Activated CD4-positive, alpha-beta memory T cell treated with anti-CD3 and anti-CD28 coated beads, Interleukin-2, amount 10 ng/mL, durations not matched to agents 7 days and 5 days (primary cell): ENCODE results near the gene MEG3. TPM values are rescaled to one million over a fixed set of nuclear protein-coding genes. Genes with fewer than 3 reads are reported as not detected.
"Not testable (repeated sequence)": the region's sequence is repeated elsewhere in the genome, so short reads cannot be mapped to it uniquely, and the experiment has no call there.

Source experiments
- CTCF ChIA-PET: fragments of 350-600 bp; sonication (Branson Sonifier 250); formaldehyde crosslinking; loops from one replicate; lab custom pipeline; 2021; ENCODE audit warnings: antibody characterized with exemption, inconsistent platforms; lab: Charles Lee
- POLR2A ChIA-PET: fragments of 350-600 bp; sonication (Branson Sonifier 250); formaldehyde crosslinking; loops from one replicate; lab custom pipeline; 2021; ENCODE audit warnings: antibody characterized with exemption; lab: Charles Lee
- DNase-seq: peaks from one replicate; pipeline ENCODE4 v3.0.0-alpha.2; 2020
- H3K27ac Mint-ChIP-seq: one replicate; pipeline ENCODE4 v1.8.0; 2021; ENCODE audit warnings: mild to moderate bottlenecking, mixed read lengths
- H3K27me3 Mint-ChIP-seq: one replicate; pipeline ENCODE4 v1.8.0; 2021; ENCODE audit warnings: mixed read lengths
- H3K36me3 Mint-ChIP-seq: one replicate; pipeline ENCODE4 v1.8.0; 2021; ENCODE audit warnings: low read depth, mixed read lengths
- H3K4me1 Mint-ChIP-seq: one replicate; pipeline ENCODE4 v1.8.0; 2021; ENCODE audit warnings: mixed read lengths
- H3K4me3 Mint-ChIP-seq: one replicate; pipeline ENCODE4 v1.8.0; 2021; ENCODE audit warnings: mild to moderate bottlenecking, mixed read lengths
- H3K9me3 Mint-ChIP-seq: one replicate; pipeline ENCODE4 v1.8.0; 2021; ENCODE audit warnings: mixed read lengths
- total RNA-seq, 2 experiments: library from RNA; stranded (reverse); gene quantifications; one replicate each; pipeline ENCODE4 v1.2.3, GENCODE V29; 2021

MEG3 gene
- total RNA-seq, 2 experiments from 2014 or later = not detected

DNA sequence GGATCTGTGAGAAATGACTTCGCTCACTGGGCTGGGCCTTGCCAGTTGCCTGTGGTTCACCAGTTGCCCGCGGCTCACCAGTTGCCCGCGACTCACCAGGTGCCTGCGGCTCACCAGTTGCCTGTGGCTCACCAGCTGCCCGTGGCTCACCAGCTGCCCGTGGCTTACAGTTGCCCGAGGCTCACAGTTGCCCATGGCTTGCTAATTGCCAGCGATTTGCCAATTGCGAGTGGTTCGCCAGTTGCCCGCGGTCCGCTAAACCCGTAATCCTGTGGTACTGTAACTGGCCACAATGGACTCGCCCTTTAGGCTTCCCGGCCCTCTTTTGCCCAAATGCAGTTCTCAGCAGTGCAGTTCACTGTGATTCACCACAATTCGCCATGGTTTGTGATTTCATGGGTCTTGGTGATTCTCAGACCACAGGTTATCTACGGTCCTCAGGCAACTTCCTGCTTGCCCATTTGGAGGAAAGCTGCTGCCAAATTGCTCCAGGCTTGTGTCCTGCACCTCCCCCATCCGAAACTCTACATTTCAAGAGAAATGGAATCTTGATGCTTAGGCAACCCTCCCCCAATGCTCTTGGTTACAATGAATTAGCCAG, 15.0 kb upstream of the MEG3 start:
- H3K36me3 Mint-ChIP-seq = peaks cover 2% of the 10 kb centered on the region
- no peak overlapping the region for H3K4me3 Mint-ChIP-seq
- H3K27ac Mint-ChIP-seq = no peak overlapping the region
- no peaks in the 10 kb centered on the region for H3K27me3 Mint-ChIP-seq
- H3K4me1 Mint-ChIP-seq = no peaks in the 10 kb centered on the region
- ChIA-PET POLR2A (no interaction called here), CTCF (no interaction called here)
- H3K9me3 Mint-ChIP-seq = peaks cover 13% of the 10 kb centered on the region
- no peak for DNase-seq

DNA sequence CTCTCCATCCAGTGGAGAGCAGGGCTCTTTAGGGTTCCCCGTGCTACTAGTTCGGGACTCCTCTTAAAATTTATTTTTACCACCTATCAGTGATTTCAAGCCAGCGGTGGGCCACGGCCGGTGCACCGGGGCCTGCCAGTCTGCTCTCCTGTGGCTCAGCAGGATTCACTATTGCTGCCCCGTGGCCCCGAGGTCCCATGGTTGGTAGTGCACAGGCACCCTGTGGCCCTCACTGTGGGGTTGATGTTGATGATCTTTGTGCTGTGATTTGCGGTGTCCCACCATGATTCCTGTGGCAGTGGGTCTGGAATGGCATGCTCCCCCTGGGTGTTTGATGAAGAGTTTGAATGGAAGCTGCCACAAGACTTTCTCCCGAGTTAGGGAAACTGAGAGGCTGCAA, 12.6 kb upstream of the MEG3 start:
- no peaks in the 10 kb centered on the region for H3K27me3 Mint-ChIP-seq

DNA sequence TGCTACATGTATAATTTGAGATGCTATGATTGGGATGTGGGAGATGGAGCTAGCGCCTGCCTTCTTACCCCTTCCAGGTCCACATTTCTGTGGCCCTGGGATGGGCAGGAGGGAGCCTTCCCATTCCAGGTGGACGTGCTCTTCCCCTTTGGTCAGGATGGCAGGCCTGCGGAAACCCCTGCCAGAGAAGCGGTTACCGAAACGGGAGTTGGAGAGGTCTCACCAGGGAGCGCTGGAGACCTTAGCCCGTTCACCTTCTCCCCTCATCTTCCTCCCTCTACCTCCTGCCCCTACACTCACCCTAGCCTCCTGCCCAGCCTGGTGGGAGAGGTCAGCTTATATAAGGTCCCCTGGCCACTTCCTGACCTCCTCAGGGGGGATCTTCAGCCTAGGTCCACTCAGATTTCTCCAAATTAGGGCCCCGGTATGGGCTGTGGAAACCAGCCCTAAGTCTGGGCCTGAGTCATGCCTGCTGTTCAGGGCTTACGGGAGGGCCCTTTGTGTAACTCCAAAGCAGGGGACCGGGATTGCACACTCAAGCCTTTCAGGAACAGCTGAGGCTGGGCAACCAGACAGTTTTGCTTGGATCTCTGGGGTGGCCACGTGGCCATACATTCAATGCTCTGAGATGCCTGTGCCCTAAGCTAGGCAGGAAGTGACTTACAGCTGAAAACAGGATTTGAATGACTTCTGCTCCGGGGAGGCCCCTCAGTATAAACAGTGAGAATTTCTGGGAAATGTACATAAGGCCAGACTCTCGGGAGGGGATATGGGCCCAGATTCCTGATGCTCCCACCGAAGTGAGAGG, 10.2 kb upstream of the MEG3 start:
- Mint-ChIP-seq H3K36me3 (no peaks in the 10 kb centered on the region), H3K27me3 (no peaks in the 10 kb centered on the region), H3K4me1 (no peaks in the 10 kb centered on the region), H3K9me3 (no peaks in the 10 kb centered on the region), H3K4me3 (no peak overlapping the region), H3K27ac (no peak overlapping the region)
- ChIA-PET CTCF (no interaction called here), POLR2A (no interaction called here)
- DNase-seq = no peak

More for the DNA sequence above, 12.6 kb upstream of the MEG3 start:
- CTCF ChIA-PET = no interaction called here
- Mint-ChIP-seq H3K4me1 (no peaks in the 10 kb centered on the region), H3K9me3 (peaks cover 13% of the 10 kb centered on the region), H3K36me3 (peaks cover 2% of the 10 kb centered on the region), H3K27ac (no peak overlapping the region), H3K4me3 (no peak overlapping the region)
- POLR2A ChIA-PET = no interaction called here
- no peak for DNase-seq

DNA sequence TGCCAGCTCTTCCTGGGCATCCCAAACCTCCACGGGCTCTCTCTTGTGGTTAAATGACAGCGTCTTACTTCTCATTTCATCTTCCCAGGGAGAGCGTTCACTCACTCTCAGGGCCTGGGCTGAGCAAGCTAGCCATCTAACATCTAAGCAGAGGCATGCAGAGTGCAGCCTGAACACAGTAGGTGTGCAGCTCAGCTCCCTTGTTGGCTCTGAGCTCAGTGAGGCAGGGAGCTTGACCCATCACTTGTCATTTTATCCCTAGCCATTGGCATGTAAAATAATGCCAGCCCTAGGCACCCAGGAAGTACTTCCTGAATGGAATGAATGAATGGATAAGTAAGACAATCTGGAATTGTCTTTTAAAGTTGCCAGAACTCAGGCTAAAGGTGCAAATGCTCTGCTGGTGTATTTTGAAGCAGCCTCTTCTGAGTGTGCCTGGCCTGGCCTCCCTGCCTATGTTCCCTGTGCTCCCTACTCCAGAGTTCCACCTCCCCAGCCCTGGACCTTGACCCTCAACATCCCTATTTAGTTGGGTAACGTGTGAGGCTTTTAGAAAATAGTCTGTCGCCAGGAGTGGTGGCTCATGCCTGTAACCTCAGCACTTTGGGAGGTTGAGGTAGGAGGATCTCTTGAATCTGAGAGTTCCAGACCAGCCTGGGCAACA, 9.5 kb upstream of the MEG3 start:
- H3K4me3 Mint-ChIP-seq = no peak overlapping the region
- no peak overlapping the region for H3K27ac Mint-ChIP-seq
- H3K27me3 Mint-ChIP-seq = no peaks in the 10 kb centered on the region
- no peaks in the 10 kb centered on the region for H3K36me3 Mint-ChIP-seq
- ChIA-PET POLR2A (no interaction called here), CTCF (no interaction called here)
- no peak for DNase-seq
- no peaks in the 10 kb centered on the region for H3K9me3 Mint-ChIP-seq
- no peaks in the 10 kb centered on the region for H3K4me1 Mint-ChIP-seq

DNA sequence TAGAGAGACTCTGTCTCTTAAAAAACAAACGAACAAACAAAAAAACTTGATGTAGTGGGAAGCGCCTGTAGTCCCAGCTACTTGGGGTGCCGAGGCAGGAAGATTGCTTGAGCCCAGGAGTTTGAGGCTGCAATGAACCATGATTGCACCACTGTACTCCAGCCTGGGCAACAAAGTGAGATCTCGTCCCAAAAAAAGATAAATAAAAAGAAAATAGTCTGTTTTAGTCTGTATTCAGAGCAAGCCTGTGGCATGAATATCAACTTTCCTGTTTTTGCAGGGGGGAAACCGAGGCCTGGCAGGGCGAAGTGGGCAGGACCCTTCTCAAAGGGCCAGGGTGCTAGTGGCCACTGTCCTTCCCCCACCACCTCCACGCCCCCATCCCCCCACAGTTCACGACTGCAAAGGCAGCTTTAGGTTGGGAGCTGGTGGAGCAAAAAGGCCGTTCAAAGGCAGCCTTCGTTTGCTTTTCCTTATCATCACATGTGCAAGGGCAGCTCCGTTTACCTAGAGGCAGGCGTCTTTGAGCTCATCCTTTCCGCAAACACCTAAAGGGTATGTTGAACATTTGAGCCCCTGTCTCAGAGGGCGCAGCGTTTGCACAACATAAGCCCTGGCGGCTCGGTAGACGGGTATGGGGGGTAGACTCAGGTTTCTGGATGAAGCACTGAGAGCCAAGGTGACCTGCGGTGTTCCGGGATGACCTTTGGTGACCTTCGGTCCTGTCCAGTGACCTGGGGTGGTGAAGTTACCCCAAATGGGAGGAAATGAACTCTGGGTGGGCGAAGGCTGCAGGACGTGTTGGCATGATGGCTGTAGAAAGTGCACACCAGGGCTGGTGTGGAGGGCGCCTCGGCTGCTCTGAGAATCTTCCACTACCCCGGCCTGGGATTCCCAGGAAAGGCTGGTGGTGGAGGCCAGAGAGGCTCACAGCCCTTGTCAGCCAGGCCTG, 8.7 kb upstream of the MEG3 start:
- ChIA-PET CTCF (no interaction called here), POLR2A (no interaction called here)

DNA sequence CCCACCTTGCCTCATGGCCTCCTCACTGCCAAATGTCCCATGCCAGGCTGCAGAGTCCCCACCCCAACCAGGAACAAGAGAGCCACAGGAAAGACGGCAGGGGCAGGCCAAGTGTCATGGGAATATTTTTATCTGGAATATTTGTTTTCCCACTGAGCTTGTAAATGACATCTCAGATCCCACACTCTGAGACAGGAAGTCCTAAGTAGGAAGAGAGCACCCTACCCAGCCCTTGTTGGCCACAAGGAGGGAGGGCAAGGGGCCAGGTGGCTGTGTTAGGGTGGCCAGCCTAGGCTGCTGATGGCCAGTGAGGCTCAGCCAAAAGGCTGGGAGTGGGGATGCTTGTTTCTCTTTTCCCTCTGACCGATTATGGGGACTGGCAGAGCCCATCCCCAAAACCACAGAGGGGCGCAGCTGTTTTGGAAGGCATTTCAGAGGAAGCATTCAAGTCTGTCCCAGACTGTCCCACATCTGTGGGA, 7.7 kb upstream of the MEG3 start:
- Mint-ChIP-seq H3K27me3 (peaks cover 3% of the 10 kb centered on the region), H3K4me3 (no peak overlapping the region), H3K27ac (no peak overlapping the region), H3K36me3 (no peaks in the 10 kb centered on the region), H3K9me3 (no peaks in the 10 kb centered on the region), H3K4me1 (no peaks in the 10 kb centered on the region)
- no peak for DNase-seq
- ChIA-PET POLR2A (no interaction called here), CTCF (no interaction called here)

More for the DNA sequence above, 8.7 kb upstream of the MEG3 start:
- no peak for DNase-seq
- no peaks in the 10 kb centered on the region for H3K36me3 Mint-ChIP-seq
- H3K27ac Mint-ChIP-seq = no peak overlapping the region
- no peaks in the 10 kb centered on the region for H3K9me3 Mint-ChIP-seq
- no peak overlapping the region for H3K4me3 Mint-ChIP-seq
- no peaks in the 10 kb centered on the region for H3K4me1 Mint-ChIP-seq
- no peaks in the 10 kb centered on the region for H3K27me3 Mint-ChIP-seq

DNA sequence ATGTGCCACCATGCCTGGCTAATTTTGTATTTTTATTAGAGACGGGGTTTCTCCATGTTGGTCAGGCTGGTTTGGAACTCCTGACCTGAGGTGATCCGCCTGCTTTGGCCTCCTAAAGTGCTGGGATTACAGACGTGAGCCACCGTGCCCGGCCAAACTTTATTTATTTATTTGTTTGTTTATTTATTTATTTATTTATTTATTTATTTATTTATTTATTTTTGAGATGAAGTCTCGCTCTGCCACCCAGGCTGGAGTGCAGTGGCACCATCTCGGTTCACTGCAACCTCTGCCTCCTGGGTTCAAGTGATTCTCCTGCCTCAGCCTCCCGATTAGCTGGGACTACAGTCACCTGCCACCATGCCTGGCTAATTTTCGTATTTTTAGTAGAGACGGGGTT, 7.0 kb upstream of the MEG3 start:
- DNase-seq, H3K4me3 Mint-ChIP-seq: not testable (repeated sequence)

DNA sequence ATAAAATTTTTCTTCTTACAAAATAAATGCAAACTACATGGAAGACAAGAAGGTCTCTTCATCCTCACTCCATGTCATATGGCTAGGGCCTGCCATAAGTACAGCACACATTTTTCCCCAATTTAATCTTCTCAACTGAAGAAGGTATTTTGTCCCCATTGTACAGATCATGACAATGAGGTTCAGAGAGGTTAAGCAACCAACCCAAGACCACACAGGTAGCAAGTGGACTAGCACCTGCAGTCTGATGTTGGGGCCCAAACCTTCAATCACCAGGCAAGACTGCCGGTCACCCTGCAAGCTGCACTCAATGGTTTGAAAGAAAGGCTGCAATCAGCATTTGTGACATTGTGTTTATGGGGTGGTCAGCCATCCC, 6.5 kb upstream of the MEG3 start:
- POLR2A ChIA-PET = no interaction called here
- H3K4me1 Mint-ChIP-seq = no peaks in the 10 kb centered on the region
- no peak overlapping the region for H3K4me3 Mint-ChIP-seq
- DNase-seq = no peak
- CTCF ChIA-PET = no interaction called here
- H3K27me3 Mint-ChIP-seq = peaks cover 5% of the 10 kb centered on the region
- H3K9me3 Mint-ChIP-seq = no peaks in the 10 kb centered on the region
- no peaks in the 10 kb centered on the region for H3K36me3 Mint-ChIP-seq
- H3K27ac Mint-ChIP-seq = no peak overlapping the region

More for the DNA sequence above, 7.0 kb upstream of the MEG3 start:
- H3K36me3 Mint-ChIP-seq, CTCF ChIA-PET, H3K4me1 Mint-ChIP-seq, POLR2A ChIA-PET, H3K27ac Mint-ChIP-seq, H3K9me3 Mint-ChIP-seq, H3K27me3 Mint-ChIP-seq: not testable (repeated sequence)

DNA sequence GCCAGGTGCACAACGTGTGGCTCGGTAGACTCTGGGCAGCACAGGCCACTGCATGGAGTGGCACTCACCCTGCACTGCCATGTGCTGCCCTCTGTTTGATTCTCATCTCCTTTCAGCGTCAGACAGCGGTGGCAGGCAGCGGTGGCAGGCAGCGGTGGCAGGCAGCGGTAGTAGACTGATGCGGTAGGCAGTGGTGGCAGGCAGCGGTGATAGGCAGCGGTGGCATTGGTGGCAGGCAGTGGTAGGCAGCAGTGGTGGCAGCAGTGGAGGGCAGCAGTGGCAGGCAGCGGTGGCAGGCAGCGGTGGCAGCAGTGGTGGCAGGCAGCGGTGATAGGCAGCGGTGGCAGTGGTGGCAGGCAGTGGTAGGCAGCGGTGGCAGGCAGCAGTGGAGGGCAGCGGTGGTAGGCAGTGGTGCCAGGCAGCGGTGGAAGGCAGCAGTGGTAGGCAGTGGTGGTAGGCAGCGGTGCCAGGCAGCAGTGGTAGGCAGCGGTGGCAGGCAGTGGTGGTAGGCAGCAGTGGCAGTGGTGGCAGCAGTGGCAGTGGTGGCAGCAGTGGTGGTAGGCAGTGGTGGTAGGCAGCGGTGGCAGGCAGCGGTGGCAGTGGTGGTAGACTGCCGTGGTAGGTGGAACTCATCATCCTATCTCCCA, 6.0 kb upstream of the MEG3 start:
- POLR2A ChIA-PET = no interaction called here
- Mint-ChIP-seq H3K27me3 (peaks cover 9% of the 10 kb centered on the region), H3K36me3 (no peaks in the 10 kb centered on the region), H3K27ac (no peak overlapping the region), H3K4me3 (no peak overlapping the region), H3K4me1 (no peaks in the 10 kb centered on the region), H3K9me3 (no peaks in the 10 kb centered on the region)
- DNase-seq = no peak
- CTCF ChIA-PET = no interaction called here

DNA sequence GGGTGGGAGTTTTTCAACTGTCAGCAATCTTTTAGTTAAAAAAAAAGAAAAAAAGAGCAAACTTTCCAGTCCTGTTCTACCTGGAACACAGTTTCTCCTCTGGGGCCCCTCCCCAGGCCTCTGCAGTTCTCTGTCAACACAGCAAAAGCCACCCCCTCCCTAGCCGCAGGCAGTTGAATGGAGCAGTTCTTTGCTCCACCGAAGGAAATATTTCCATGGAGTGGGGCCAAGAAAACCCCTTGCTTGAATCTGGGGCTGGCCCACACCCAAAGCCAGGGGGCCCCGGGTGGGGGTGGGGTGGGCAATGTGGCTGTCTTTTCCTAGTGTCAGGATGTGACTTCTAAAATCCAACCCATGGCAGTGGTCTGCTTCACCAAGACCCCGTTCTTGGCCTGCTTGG, 5.0 kb upstream of the MEG3 start:
- ChIA-PET POLR2A (no interaction called here), CTCF (interaction anchor here (0.6 kb wide), 1 partner anchor 36 kb away, joined by 4 read pairs; no protein-coding TSS in a partner anchor)
- Mint-ChIP-seq H3K27ac (no peak overlapping the region), H3K27me3 (peaks cover 18% of the 10 kb centered on the region), H3K4me3 (no peak overlapping the region), H3K36me3 (no peaks in the 10 kb centered on the region), H3K4me1 (no peaks in the 10 kb centered on the region), H3K9me3 (no peaks in the 10 kb centered on the region)
- no peak for DNase-seq

DNA sequence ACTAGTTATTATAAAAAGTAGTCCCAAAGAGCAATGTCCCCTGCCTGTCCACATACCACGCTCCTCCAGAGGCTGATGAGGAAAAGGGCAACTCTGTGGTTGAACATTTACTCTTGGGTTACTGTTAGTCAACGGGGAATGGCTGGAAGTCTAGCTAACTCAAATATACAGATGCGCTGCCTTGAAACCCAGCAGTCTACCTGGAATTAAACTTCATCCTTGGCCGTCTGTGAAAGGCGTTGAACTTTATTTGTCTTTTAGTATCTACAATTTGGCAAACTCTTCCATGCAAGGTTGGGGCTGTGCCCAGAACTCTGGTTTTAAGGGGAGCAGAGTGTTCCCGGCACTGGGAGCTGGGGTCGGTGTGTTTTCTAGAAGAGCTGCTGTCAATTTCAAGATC, 3.9 kb upstream of the MEG3 start:
- ChIA-PET POLR2A (no interaction called here), CTCF (no interaction called here)
- Mint-ChIP-seq H3K9me3 (no peaks in the 10 kb centered on the region), H3K4me3 (no peak overlapping the region), H3K4me1 (no peaks in the 10 kb centered on the region), H3K27me3 (peaks cover 28% of the 10 kb centered on the region), H3K36me3 (no peaks in the 10 kb centered on the region), H3K27ac (no peak overlapping the region)
- no peak for DNase-seq

DNA sequence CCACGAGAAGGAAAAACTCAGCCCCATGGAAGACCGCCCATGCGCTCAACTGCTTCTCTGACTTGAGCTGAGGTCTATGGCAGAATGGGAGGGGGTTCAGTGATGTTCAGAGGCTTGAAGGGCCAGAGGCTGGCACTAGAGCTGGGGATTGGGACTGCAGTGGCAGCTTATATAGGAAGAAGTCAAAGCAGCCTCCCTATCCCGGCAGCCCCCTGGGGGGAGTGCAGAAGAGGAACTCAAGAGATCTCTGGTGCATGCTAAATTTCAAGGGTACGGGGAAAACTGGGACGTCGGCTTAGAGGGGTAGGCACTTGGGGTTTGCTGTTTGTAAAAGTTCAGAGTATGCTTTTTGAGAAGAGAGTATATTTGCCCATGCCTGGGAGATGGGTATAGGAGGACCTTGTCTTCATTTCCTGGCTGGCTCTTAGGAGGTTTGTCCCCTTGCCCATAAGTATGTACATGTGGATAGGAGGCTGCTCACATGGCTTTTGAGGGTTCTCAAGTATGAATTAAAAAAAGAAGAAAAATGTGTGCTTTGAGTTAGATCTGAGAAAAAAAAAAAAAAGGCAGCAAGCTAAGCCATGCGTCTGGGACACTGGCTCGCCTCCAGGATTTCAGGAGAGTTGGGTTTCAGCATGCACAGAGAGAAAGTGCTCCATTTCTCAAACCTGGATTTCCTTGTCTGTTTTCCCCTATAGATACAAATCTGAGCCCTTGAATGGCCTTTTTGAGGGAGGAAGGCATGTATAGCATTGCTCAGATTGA, 3.2 kb upstream of the MEG3 start:
- DNase-seq = no peak
- Mint-ChIP-seq H3K4me1 (no peaks in the 10 kb centered on the region), H3K4me3 (no peak overlapping the region), H3K9me3 (no peaks in the 10 kb centered on the region), H3K36me3 (no peaks in the 10 kb centered on the region), H3K27ac (no peak overlapping the region), H3K27me3 (peaks cover 32% of the 10 kb centered on the region)
- ChIA-PET CTCF (no interaction called here), POLR2A (no interaction called here)
